Smooth muscle cell (in vitro differentiated cells): ENCODE measurements around the gene EXTL2. TPM values are rescaled to one million over a fixed set of nuclear protein-coding genes. Genes with fewer than 3 reads are reported as not detected.

Experiments used
- DNase-seq: peaks from one replicate; lab custom pipeline; 2025; ENCODE audit not compliant: unreplicated experiment; lab: John Stamatoyannopoulos, UW
- H2AFZ ChIP-seq: fragments of 200-600 bp; sonication (generic); 2 replicates; pipeline ENCODE4 v1.6.0; 2016; ENCODE audit warnings: antibody characterized with exemption, low read depth, mild to moderate bottlenecking
- H3F3A ChIP-seq: fragments of 200-600 bp; sonication (generic); 2 replicates; pipeline ENCODE4 v1.6.0; 2017; ENCODE audit warnings: antibody characterized with exemption, low read depth
- H3K27ac ChIP-seq: fragments of 200-600 bp; sonication (generic); 2 replicates; pipeline ENCODE4 v1.5.1; 2016; ENCODE audit warnings: low read depth, mild to moderate bottlenecking
- H3K27me3 ChIP-seq: fragments of 200-600 bp; sonication (generic); 2 replicates; pipeline ENCODE4 v1.6.1; 2016; ENCODE audit warnings: low read depth, mild to moderate bottlenecking
- H3K36me3 ChIP-seq: fragments of 200-600 bp; sonication (generic); 2 replicates; pipeline ENCODE4 v1.5.1; 2016; ENCODE audit warnings: low read depth
- H3K4me1 ChIP-seq: fragments of 200-600 bp; sonication (generic); 2 replicates; pipeline ENCODE4 v1.5.1; 2016; ENCODE audit warnings: low read depth
- H3K4me2 ChIP-seq: fragments of 200-600 bp; sonication (generic); 2 replicates; pipeline ENCODE4 v1.6.0; 2016; ENCODE audit warnings: mild to moderate bottlenecking
- H3K4me3 ChIP-seq: fragments of 200-600 bp; sonication (generic); 2 replicates; pipeline ENCODE4 v1.5.1; 2016; ENCODE audit warnings: mild to moderate bottlenecking
- H3K79me2 ChIP-seq: fragments of 200-600 bp; sonication (generic); 2 replicates; pipeline ENCODE4 v1.6.0; 2016; ENCODE audit warnings: low read depth, mild to moderate bottlenecking
- H3K9ac ChIP-seq: fragments of 200-600 bp; sonication (generic); 2 replicates; pipeline ENCODE4 v1.6.0; 2016; ENCODE audit warnings: low read depth
- H3K9me3 ChIP-seq: fragments of 200-600 bp; sonication (generic); replicated peaks from 2 replicates; pipeline ENCODE4 v1.5.1; 2016; ENCODE audit warnings: low read depth
- H4K20me1 ChIP-seq: fragments of 200-600 bp; sonication (generic); 2 replicates; pipeline ENCODE4 v1.6.0; 2016; ENCODE audit warnings: low read depth
- CTCF ChIP-seq: fragments of 200-600 bp; sonication (generic); IDR thresholded peaks from 2 replicates; pipeline ENCODE4 v1.5.1; 2017; ENCODE audit warnings: borderline replicate concordance, mild to moderate bottlenecking, antibody characterized with exemption; ENCODE audit not compliant: insufficient read depth, poor library complexity, severe bottlenecking
- WGBS: methylation state at CpG from one replicate; pipeline ENCODE4 v1.1.7; 2016; ENCODE audit warnings: low lambda C conversion rate; 5-methylcytosine and 5-hydroxymethylcytosine counted together
- polyA plus RNA-seq: library from polyadenylated mRNA; unstranded; fragments of >200 nt; fragmentation: Nextera tagmentation; extraction: Ambion mirVana; gene quantifications from 2 replicates; pipeline ENCODE4 v1.2.1, GENCODE V29; 2016
- total RNA-seq: library from RNA; depleted of rRNA; stranded (reverse); fragments of >200 nt; gene quantifications from 2 replicates; pipeline ENCODE4 v1.2.3, GENCODE V29; 2014

EXTL2 gene
- total RNA-seq (54.3 and 62.8 TPM in 2 replicates), polyA plus RNA-seq (39.0 and 51.9 TPM in 2 replicates)

GRCh38 chr1:100894603-100895539, at the start of gene EXTL2:
EXTL2 (minus strand) TSS chr1:100894842; CDS start chr1:100888757, 6,085 bp downstream.
- Histone ChIP-seq H3K4me3 (peak within 1 kb of the TSS; percentile 84), H3K4me2 (peak within 1 kb of the TSS; percentile 91), H3K27me3 (no peaks in the 10 kb centered on the region), H4K20me1 (peaks cover 22% of the 10 kb centered on the region), H3K36me3 (no peaks in the 10 kb centered on the region), H3K4me1 (peaks cover 16% of the 10 kb centered on the region), H3K79me2 (peaks cover 77% of the 10 kb centered on the region), H3K9ac (peak within 1 kb of the TSS; percentile 96), H3K27ac (peak within 1 kb of the TSS; percentile 99), H3F3A (no peaks in the 10 kb centered on the region), H2AFZ (peak within 1 kb of the TSS; percentile 18), H3K9me3 (peaks cover 5% of the 10 kb centered on the region)
- no peak for TF ChIP-seq CTCF
- DNase-seq = peak; percentile 78
- WGBS = under 1% methylated on average over 47 of the region's 47 CpGs

GRCh38 chr1:100943533-100943932, 48.9 kb upstream of the EXTL2 start:
- Histone ChIP-seq H3K4me1 (no peaks in the 10 kb centered on the region), H3K9me3 (no peaks in the 10 kb centered on the region), H3K79me2 (peaks cover 16% of the 10 kb centered on the region), H3F3A (peaks cover 3% of the 10 kb centered on the region), H3K36me3 (no peaks in the 10 kb centered on the region), H3K4me3 (no peak overlapping the region), H3K9ac (no peak overlapping the region), H3K27ac (no peak overlapping the region), H4K20me1 (peaks cover 7% of the 10 kb centered on the region), H3K4me2 (no peak overlapping the region), H3K27me3 (no peaks in the 10 kb centered on the region), H2AFZ (no peak overlapping the region)
- TF ChIP-seq CTCF = no peak
- 100% methylated on average over 1 of the region's 1 CpG for WGBS
- DNase-seq = no peak

GRCh38 chr1:100942304-100943046, 47.8 kb upstream of the EXTL2 start:
- H3K4me1 ChIP-seq = no peaks in the 10 kb centered on the region
- H3K27me3 ChIP-seq = no peaks in the 10 kb centered on the region
- no peak for DNase-seq
- H3K9me3 ChIP-seq = no peaks in the 10 kb centered on the region
- peaks cover 7% of the 10 kb centered on the region for H3K36me3 ChIP-seq
- no peak overlapping the region for H3K9ac ChIP-seq
- no peak overlapping the region for H3K4me2 ChIP-seq
- TF ChIP-seq CTCF = no peak
- 93% methylated on average over 2 of the region's 2 CpGs for WGBS
- H4K20me1 ChIP-seq = peaks cover 5% of the 10 kb centered on the region
- H2AFZ ChIP-seq = no peak overlapping the region
- H3K4me3 ChIP-seq = no peak overlapping the region
- H3K27ac ChIP-seq = no peak overlapping the region
- H3K79me2 ChIP-seq = peaks cover 16% of the 10 kb centered on the region
- no peaks in the 10 kb centered on the region for H3F3A ChIP-seq
